Testis (tissue), 2 donors: ENCODE data around the gene ARSG.

Source experiments
- CTCF ChIP-seq, 3 experiments: fragments of 450-650 bp in 2 of 3; fragments of 200-600 bp in 1 of 3; sonication (generic) in 1 of 3; IDR thresholded peaks; one replicate each; pipeline ENCODE4 v1.5.1; 2016 to 2019; ENCODE audit warnings: antibody characterized with exemption in 3 of 3, mild to moderate bottlenecking in 2 of 3, moderate library complexity in 1 of 3
- POLR2A ChIP-seq: fragments of 450-650 bp; IDR thresholded peaks from one replicate; pipeline ENCODE4 v1.6.1; 2017; ENCODE audit warnings: antibody characterized with exemption, mild to moderate bottlenecking, moderate library complexity

- no peak for TF ChIP-seq CTCF (IDR thresholded peaks at IDR 0.05)
- TF ChIP-seq POLR2A, result no peak
Observed at GRCh38 chr17:68288804-68289203, 2.5 kb upstream of the ARSG start.
